NT2/D1 (cell line): ENCODE results near the gene PLEKHB1.

Experiments
- SUZ12 ChIP-seq: IDR thresholded peaks from 2 replicates; pipeline ENCODE4 v1.6.1; 2011; ENCODE audit not compliant: insufficient read length, insufficient read depth; ENCODE audit errors: extremely low read depth
- YY1 ChIP-seq: IDR thresholded peaks from 2 replicates; pipeline ENCODE4 v1.6.1; 2011; ENCODE audit not compliant: insufficient read length, insufficient read depth
- ZNF274 ChIP-seq: IDR thresholded peaks from 2 replicates; pipeline ENCODE4 v1.6.1; 2011; ENCODE audit warnings: mild to moderate bottlenecking, low read depth, low read length

DNA sequence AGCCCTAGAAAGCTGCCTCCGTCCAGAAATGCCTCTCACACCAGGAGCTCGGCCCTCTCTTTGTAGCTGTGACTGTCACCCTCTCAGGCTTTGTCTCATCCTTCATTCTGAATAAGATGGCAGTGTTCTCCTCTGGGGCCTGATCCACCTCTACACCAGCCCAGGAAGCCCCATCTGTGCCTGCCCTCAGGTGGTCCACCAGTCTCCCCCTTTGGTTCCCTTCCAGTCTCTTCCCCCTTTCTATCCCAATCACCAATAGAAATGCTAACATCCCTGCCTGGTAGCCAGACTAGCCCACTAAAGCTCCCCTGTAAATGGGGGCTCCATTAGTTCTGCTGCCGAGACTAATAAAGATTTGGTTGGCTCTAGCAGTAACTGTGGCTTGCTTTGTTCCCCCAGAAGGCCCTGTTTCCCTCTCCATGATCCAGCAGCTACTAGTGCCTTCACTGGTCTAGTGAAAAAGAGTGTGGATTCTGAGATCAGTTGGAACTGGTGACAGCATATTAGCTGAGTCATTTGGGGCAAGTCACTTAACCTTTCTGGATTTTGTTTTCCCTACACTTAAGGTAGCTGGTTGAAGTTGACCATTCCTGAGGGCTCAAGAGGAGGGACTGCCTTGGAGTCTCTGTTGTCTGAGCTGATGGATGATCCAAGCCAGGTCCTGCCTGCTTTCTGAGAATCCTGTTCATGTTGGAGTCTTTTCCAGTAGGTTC lies 16.2 kb downstream of the PLEKHB1 start:
- TF ChIP-seq YY1 (no peak), ZNF274 (no peak), SUZ12 (no peak)
